ENCODE data around the gene PALD1.
"Not testable (repeated sequence)": the region's sequence is repeated elsewhere in the genome, so short reads cannot be mapped to it uniquely, and the experiment has no call there.

Gene PALD1

DNA sequence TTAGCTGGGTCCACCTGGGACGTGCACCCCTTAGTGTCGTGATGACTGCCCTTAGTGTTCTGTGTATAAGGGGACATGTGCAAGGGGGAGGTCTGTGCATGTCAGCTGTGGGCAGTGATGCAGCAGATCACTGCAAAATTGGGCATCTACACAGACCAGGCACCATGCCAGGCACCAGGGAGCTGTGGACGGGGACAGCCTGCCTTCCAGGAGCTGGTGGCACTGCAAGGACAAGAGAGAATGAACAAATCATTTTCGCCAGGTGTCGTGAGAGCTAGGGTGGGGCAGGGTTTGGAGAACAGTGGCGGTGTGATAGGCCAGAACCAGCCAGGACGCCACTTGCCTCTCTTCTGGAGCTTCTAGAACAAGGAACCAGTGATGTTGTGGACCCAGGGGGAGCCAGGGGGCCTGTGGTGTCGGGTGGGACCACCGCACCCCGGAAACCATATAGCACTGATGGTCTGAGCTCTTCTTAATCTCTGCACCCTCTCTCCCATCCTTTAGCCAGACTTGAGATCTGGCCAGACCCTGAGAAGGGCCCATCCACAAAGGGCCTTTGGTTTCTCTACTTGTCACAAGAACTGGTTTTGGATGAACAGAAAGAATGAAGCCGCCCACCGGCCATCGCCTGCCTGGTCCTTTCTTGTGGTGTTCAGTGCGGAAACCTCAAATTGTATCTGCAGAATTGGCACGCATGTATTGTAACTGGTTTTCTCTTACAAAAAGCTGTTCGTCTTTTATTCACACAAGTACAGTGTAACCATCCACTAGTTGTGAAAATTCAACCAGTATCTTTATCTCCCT lies 93.3 kb downstream of the PALD1 start:
- DNase-seq (ENCODE audit: low spot score) = no peak

DNA sequence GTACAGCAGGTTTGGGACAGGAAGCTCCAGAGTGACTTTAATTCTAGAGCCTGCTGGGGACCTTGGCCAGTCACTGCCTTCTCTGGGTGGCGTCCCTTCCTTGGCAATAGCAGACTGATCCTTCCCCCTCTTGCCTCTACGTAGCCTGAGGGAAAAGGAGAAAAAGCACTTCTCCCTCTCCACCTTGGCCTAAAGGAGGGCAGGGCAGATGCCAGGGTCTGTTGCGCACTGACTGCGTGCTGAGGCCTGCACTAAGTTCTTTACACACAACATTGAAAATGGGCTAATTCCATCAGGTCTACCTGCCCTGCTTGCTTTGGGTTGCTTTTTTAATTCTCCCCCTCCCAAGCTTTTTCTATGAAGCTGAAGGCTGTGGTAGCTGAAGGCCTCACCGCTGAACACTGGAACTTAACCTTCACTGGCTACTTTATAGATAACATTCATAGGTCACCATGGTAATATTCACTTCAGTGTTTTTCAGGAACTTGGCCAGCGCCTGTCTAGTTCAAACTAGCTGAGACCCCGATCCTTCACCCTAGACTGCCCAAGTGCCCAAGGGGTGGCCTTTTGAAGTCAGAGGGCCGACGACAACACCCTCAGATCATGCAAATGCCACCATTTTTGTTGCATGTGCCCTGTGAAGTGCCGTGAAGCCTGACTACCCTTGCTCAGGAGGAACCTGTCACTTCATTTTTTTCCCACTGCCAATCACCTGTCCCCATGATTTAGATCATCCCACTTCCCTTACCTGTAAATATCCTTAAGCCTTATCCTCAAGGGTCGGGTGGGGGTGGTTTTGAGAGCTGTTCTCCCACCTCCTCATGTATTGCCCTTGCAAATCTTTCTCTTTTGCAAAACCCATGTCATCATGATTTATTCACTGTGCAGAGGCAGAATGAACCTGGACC lies 95.3 kb downstream of the PALD1 start:
- DNase-seq (ENCODE audit: low spot score) = no peak

DNA sequence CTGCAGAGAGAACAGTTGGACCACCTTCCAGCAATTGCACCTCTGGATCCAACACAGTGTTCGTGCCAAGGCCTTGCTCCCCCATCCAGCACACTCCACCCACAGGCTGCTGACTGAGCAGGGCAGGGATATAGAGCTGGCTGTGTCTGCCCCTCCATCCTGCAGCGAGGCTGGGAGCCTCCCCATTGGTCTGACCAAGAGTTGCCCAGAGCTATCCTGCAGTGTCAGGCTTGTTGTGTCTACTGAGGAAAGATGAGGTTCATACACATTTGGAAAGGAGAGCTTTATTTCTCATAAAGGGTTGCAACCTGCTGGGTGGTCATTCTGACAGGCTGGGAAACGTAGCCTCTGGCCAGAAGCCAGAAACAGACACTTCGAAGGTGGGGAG lies 96.9 kb downstream of the PALD1 start:
- no peak for DNase-seq (ENCODE audit: low spot score)

DNA sequence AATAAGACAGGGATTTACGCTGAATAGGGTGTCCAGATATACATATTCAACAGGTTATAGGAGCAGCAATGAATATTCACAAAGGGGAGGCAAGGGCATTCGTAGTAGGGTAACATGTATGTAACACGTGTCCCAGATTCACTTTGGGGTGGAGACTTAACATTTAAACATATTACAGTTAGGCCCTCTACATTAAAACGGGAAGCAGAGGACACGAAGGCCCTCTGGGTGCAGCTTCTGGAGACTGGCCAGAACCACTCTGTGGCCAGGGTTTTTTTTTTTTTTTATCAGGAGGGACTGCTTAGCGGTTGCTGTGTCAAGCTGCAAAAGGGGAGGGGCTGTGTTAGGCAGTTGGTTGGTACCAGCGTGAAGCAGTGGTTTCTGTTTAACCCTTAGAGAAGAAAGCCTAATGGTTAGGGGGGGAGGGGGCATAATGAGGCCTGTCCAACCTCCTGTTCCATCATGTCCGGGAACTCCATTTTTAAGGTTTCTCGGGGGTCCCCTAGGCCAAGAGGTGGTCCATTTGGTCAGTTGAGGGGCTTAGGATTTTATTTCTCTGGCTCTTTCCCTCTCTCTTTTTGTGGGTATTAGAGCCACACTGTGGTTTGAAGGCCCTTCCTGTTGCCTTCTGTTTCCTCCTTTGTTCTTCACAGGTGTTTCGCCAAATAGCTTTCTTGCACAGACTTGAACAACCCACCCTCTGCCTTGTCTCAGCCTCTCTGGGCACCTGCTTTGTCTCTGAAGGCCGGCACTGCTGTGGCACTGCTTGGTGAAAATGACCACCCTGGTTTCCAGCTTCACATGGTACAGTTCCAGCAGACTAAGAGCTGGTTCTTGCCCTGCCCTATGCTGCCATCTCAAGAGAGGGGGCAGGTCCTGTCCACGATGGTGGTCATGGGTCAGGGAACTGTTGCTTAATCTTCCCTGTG lies 97.6 kb downstream of the PALD1 start:
- DNase-seq (ENCODE audit: low spot score) = no peak

DNA sequence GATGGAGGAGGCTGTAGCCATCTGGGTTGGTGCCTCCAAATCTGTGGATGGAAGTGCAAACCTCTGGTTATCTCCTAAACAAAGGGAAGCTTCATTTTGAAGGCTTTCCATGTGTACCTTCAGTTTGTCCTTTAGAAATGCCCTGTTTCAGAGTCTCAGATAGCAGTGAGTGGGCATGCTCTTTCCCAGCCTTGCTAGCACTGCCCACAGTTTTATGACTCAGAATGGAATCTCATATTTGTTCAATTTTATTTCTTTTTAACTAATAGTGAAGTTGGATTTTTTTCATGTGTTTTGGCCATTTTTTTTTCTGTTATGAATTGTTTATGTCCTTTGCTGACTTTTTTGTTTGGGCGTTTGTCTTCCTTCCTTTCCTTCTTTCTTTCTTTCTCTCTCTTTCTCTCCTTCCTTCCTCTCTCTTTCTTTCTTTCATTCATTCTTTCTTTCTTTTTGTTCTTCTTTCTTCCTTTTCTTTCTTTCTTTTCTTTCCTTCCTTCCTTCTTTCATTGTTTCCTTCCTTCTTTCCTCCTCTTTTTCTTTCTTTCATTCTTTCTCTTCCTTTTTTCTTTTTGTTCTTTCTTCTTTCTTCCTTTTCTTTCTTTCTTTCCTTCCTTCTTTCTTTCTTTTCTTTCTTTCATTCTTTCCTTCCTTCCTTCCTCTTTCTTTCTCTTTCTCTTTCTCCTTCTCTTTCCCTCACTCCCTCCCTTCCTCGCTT lies 98.4 kb downstream of the PALD1 start:
- peak; percentile 59 for DNase-seq (ENCODE audit: low spot score)

DNA sequence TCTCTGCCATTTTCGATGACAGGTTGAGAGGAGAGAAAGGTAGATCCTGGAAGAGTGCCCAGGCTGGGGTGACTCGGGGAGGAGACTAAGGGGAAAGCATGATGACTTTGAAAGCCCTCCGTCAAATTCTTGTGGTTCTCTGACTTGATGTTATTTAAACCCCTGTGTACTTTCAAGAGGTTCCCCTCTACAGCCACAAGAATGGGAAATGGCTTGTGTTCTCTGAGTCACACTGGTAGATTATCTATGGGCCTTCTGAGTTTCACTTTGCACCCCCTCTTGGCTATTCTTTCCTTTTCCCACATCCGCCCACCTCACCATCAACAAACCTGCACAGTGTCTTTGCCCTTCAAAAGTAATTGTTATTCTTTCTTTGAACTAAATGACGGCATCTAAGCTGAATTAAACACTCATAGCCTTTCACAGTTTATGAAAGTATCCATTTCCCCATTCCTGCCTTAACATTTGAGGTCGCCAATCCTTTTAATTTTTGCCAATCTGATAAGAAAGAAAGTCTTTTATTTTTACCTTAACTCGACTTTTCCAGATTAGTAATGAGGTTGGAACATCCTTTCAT lies 99.9 kb downstream of the PALD1 start:
- no peak for DNase-seq (ENCODE audit: low spot score)

DNA sequence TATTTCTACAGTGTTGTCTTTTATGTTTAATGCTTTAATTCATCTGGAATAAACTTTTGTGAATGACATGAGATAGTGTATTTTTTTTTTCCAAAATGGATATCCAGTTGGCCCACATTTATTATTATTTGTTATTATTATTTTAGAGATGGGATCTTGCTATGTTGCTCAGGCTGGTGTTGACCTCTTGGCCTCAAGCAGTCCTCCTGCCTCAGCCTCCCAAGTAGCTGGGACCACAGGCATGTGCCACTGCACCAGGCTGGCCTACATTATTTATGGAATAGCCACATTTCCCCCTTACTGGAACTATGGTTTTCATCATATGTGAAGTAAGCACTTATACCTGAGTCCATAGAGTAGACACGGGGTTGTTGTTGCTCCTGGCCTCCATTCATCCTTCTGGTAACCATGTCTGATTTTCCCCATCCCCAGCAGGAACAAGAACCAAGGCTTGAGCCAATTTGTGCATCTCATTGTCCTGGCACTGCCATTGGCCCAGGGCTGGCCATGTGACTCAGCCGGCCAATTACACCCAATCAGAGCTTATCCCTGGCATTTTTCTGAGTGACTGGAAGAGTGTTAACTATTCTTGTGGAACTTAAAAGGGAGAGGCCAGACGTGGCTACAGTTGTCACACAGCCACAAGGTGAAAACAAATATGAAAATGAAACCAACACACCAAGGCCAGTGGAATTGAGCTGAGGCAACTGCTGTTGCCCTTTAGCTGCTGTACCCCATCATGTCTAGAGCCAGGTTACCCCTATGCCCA lies 100.9 kb downstream of the PALD1 start:
- DNase-seq (ENCODE audit: low spot score) = no peak

DNA sequence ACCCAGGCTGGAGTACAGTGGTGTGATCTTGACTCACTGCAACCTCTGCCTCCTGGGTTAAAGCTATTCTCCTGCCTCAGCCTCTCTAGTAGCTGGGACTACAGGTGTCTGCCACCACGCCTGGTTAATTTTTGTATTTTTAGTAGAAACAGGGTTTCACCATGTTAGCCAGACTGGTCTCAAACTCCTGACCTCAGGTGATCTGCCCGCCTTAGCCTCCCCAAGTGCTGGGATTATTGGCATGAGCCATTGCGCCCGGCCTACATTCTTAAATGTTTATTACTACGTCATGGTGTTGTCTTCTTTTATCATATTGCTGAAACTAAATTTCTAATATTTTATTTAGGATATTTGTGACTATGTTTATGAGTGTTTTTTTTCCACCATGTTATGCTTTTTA lies 102.6 kb downstream of the PALD1 start:
- not testable (repeated sequence) for DNase-seq (ENCODE audit: low spot score)

DNA sequence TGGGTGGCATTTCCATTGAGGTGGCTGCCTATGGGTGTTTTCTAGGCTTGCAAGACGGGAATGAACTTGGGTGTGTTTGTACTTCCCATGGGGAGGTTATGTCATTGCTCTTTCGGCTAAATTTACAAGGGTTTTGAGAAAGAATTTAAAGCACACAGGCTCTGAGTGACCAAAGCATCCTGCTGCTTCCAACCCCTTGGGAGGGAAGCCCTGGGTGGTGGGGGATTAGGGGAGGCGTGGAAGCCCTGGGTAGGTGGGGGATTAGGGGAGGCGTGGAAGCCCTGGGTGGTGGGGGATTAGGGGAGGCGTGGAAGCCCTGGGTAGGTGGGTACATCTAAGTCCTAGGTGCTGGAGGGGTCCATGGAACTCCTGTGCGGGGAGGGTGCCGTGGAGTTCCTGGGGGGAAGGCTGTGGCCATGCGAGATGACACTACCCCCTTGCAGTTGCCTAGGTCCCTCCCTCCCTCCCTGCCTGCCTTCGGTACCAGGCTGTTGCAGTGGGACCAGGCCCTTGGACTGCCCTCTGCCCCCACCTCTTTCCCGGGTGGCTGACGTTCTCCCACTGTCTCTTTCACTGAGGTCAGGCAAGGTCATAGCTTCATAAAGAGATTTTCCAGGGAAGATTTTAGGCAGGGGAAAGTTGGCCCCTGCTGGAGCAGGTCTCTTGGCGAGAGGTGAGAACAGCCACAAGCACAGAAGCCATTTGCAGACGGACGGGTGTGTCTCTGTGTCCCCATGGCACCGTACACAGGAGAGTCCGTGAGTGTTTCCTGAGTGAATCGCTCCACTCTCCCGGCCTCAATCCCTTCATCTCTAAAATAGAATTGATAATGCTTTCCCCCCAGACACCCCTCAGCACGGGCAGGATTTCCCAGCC lies 104.5 kb downstream of the PALD1 start:
- DNase-seq (ENCODE audit: low spot score) = no peak

DNA sequence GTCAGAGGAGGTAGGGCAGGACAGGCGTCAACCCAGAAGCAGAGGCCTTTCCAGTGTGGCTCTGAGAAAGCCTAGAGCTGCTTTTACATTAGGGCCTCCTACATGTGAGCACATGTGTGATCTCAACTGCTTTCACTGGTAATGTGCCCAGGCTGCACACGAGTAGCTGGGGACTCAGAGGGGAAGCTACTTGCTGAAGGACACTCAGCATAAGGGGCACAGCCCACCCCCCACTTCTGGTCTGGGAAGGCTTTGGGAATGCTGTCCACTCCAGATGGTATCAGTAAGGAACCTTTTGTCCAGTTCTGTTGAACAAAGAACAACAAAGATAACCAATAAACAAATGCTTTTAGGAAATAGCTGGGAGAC lies 105.1 kb downstream of the PALD1 start:
- DNase-seq (ENCODE audit: low spot score) = no peak

DNA sequence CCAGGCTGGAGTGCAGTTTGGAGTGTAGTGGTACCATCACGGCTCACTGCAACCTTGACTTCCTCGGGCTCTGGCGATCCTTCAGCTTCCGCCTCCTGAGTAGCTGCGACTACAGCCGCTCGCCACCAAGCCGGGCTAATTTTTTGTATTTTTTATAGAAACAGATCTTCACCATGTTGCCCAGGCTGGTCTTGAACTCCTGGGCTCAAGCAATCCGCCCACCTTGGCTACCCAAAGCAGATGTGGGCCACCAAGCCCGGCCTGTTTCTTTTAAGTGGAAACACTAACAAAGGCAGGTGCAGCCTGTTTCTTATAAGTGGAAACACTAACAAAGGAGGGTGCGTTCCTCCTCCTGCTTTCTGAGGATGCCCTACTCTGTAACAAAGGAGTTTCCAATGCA lies 105.8 kb downstream of the PALD1 start:
- no peak for DNase-seq (ENCODE audit: low spot score)

DNA sequence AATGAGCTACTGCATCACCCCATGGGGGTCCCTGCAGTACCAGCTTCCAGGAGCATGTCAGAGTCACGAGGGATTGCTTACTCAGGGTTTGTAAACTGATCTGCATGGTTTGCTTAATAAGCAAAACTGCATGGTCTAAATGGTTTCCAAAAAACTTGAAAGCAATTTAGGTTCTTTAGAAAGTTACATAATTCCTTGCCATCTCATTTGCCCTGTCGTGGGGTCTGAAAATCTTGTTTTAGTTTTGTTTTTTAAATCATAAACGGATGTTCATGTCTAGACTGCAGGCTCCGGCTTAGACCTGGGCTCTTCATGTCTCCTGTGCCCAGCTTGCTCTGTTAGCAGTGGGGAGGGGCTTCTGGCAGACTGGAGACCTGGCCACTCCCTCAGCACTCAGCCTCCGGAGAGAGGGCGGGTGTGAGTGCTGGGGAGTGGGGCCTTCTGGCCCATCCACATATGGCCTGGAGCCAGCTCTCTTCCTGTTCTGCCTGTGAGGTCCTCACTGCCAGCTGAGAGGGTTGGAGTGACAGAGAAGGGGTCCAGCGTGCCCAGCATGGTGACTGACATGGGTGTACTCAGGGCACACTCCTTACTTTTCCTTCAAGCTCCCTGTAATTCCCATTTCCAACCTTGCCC lies 106.5 kb downstream of the PALD1 start:
- no peak for DNase-seq (ENCODE audit: low spot score)

DNA sequence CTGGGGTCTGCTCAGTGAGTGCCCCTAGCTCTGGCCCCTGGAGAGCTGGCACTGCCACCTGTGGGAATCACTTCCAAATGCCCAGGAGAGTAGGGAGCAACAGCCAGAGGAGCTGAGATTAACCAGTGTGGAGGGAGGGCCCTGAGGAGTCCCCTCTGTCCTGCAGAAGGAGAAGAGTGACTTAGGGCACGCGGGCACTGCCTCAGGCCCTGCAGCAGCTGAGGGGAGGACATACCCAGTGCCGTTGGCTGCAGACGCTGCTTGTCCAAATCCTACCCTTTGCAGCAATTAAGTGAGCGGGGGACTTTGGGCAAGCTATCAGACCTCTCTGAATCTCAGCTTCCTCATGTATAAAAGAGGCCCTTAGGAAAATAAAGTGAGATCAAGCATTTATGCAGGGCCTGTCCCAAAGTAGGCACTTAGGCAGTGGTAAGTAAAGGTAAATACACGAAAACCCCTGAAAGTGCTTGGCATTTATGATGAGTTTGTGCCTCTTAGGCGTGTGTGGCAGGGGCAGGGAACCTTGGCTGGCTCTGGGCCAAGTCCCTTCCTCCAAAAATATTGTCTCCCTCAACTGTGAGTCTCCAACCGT lies 107.1 kb downstream of the PALD1 start:
- no peak for DNase-seq (ENCODE audit: low spot score)

DNA sequence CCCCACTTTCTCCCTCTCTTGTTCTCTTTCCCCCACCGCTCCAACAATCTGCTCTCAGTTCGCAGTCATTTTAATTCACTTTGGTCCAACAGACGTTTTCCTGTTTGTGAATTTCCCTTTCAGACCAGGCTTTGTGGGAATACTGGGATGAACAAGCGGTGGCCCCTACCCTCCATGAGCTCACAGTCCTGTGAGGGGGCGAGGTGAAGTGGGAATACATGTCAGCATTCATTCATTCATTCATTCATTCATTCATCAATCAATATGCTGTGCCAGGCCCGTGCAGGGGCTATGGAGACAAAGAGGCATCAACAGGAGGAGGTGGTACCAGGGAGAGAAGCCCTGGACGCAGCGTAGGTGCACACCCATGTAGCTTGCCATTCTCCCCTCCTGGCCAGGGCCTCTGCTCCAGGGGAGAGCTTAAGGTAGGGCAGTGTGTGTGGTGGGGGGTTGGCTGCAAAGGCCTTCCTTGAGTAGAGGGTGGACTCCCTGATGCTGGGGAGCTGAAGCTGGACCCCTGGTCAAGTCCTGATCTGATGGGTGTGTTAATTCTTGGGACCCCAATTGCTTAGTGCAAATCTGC lies 107.9 kb downstream of the PALD1 start:
- DNase-seq (ENCODE audit: low spot score) = no peak

DNA sequence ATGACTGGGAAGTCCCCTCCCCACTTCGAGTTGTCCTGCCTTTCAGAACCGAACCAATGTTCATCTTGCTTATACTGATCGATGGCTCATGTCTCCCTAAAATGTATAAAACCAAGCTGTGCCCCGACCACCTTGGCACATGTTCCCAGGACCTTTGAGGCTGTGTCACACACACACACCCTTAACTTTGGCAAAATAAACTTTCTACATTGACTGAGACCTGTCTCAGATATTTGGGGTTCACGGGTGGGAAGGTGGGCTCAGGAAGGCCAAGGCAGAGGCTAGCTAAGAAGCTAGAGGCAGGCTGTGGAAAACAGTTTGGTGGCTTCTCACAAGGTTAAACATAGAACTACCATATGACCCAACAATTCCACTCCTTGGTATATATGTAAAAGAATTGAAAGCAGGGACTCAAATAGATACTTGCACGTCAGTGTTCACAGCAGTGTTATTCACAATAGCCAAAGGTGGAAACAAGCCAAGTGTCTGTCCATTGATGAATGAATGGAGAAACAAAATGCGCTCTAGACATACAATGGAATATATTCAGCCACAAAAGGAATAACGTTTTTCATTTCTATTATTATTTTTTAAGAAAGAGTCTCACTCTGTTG lies 108.6 kb downstream of the PALD1 start:
- DNase-seq (ENCODE audit: low spot score) = no peak

DNA sequence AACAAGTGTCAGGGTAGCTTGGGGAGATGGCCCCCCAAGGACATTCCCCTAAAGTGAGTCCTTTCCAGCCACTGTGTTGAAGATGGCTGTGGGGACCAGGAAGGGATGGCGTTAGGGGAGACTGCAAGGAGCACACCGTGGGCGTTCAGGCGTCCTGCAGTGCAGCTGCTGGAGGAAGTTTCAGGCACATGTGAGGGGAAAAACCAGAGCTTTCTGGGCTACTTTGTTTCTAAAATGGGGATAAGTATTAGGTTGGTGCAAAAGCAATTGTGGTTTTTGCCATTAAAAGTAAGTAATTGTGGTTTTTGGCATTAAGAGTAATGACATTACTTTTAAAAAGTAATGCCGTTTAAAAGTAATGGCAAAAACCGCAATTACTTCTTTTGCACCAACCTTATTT lies 109.7 kb downstream of the PALD1 start:
- DNase-seq (ENCODE audit: low spot score) = peak; percentile 3

DNA sequence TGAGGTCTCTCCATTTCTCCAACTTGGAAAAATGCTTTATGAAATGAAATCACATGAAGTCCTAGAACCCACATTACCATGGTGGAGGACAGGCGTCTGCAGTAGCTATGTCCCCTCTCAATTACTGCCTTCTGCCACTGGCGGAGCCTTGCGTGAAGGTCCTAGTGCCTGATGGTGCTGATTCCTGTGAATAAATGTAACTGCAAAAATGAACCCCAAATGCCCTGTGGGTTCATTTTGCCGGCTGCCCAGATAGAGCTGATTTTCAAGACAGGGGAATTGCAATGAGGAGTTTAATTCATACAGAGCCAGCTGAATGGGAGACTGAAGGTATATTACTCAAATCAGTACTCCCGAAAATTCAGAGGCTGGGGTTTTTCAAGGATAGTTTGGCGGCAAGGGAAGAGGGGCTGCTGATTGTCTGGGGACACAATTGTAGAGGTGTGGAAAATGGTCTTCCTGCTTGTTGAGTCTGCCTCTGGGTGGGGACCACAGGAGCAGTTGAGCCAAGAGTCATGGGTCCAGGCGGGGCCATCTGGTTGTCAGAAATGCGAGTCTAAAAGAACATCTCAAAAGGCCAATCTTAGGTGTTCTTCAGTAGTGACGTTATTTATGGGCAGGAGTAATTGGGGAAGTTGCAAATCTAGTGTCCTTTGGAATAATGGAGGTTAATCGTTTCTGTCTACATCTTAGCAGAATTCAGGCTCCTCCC lies 110.4 kb downstream of the PALD1 start:
- DNase-seq (ENCODE audit: low spot score) = no peak

All from AG20443 (cell line).